HG03521 (cell line): Measurements from ENCODE around the gene DDI1.
A peak's percentile ranks its signal among the peaks of the same experiment; 100 is the strongest.
"Not testable (repeated sequence)": the region's sequence is repeated elsewhere in the genome, so short reads cannot be mapped to it uniquely, and the experiment has no call there.

Experiments used
- ATAC-seq: cut with Tn5 transposase; IDR thresholded peaks from one replicate; pipeline ENCODE4 v1.9.1; 2021; ENCODE audit warnings: mild to moderate bottlenecking, moderate library complexity; ENCODE audit not compliant: unreplicated experiment

The DDI1 gene

GRCh38 chr11:104036995-104037394 is 555 bp downstream of the DDI1 start:
- ATAC-seq: no peak

DNA sequence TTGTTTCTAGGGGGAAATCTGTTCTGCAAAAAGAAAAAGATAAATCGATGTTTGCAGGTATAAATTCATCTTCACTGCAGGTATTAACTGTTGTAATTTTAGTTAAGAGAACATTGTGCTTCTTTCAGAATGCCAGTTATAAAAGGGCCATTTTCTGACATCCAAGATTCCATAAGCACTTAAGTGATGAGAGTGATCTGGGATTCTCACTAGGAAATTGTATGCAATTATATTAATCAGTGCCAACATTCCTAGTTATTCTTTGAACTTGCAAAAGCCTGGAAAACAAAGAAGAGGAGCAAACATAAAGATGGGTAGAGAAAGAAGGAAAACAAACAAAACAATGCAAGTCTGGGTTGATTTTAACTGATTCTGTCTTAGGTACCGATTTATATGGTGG is 5.4 kb downstream of the DDI1 start:
- ATAC-seq: no peak

- ATAC-seq: no peak
Measured at GRCh38 chr11:104043142-104043541, 6.7 kb downstream of the DDI1 start.

- no peak for ATAC-seq
Measured at GRCh38 chr11:104043678-104044239, 7.3 kb downstream of the DDI1 start.

DNA sequence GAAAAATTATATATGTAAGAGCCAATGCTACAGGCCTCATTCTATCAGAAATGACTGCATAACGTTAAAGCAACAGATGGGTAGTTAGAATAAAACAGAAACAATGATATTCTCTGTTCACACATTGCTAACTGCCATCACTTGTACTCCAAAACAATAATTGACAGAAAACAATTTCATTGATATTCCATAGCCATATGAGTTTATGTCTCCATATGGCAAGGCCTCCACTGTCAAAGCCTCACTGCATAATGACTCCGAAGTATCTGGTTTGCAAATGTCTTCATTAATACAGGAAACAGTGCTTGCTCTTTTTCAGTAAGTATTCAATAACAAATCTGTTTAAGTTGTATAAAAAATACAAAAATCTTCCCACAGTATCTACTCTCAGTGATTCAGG is 9.9 kb downstream of the DDI1 start:
- no peak for ATAC-seq

DNA sequence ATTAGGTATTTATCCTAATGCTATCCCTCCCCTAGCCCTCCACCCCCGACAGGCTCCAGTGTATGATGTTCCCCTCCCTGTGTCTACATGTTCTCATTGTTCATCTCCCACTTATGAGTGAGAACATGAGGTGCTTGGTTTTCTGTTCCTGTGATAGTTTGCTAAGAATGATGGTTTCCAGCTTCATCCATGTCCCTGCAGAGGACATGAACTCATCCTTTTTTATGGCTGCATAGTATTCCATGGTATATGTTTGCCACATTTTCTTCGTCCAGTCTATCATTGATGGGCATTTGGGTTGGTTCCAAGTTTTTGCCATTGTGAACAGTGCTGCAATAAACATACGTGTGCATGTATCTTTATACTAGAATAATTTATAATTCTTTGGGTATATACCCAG is 10.4 kb downstream of the DDI1 start:
- not testable (repeated sequence) for ATAC-seq

DNA sequence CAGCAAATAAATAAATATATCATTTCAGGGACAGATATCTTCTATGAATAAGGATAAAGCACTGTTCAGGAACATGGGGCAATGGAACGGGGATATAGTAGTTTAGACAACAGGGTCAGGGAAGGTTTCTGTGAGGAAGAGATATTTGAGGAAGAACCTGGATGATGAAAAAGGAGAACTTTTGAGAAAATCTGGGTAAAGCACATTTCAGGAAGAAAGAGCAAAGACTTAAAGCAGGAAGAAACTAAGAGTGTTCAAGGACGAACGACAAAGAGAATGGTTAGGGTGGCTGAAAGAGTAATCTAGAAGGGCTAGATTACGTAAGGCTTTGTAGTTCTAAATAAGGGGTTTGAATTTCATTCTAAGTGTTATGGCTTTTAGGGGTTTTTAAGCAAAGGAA is 12.7 kb downstream of the DDI1 start:
- ATAC-seq: no peak

- no peak for ATAC-seq
Measured at GRCh38 chr11:104051778-104052177, 15.3 kb downstream of the DDI1 start.

- no peak for ATAC-seq
Measured at GRCh38 chr11:104053743-104054478, 17.5 kb downstream of the DDI1 start.

GRCh38 chr11:104054911-104055529 is 18.6 kb downstream of the DDI1 start:
- no peak for ATAC-seq

- ATAC-seq: no peak
Measured at GRCh38 chr11:104055596-104055995, 19.2 kb downstream of the DDI1 start.

- ATAC-seq: no peak
Measured at GRCh38 chr11:104057908-104058307, 21.5 kb downstream of the DDI1 start.

- ATAC-seq: no peak
Measured at GRCh38 chr11:104058680-104059079, 22.2 kb downstream of the DDI1 start.

- no peak for ATAC-seq
Measured at GRCh38 chr11:104060004-104060794, 23.8 kb downstream of the DDI1 start.

DNA sequence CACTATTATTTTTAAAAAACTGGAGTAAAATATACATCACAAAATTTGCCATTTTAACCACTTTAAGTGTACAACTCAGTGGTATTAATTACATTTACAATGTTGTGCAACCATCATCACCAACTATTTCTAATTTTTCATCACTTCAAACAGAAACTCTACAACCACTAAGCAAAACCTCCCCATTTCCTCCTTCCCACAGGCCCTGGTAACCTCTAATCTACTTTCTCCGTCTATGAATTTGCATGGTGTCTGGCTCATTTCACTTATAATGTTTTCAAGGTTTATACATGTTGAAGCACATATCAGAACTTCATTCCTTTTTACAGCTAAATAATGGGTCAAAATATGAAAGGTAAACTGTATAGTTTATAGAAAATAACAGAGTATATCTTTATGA is 24.4 kb downstream of the DDI1 start:
- no peak for ATAC-seq

GRCh38 chr11:104061853-104062521 is 25.5 kb downstream of the DDI1 start:
- no peak for ATAC-seq

DNA sequence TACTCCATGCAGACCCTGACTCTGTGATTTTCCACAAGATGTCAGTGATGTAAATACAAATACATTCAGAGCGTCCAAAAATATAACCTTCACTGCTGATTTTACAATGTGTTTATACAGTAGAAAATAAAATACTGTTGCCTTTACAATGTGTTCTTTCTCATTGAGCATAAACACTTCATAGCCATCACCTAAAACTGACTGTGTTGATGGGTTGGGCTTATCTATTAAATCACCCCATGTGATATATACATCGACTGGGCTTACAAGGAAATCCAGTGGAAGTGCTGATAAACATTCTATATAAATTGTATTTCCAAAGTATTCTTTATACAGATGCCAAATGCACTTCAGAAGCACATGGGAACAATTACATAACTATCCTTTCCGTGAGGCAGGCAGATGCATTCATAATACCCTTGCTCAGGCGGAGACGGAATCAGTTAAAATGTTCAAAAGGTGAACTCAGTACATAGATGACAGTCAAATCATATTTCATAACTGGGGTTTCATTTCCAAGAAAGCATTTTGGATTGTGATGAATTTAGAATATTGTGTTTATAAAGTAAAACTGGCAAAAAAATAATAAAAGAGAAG is 27.7 kb downstream of the DDI1 start:
- no peak for ATAC-seq

- no peak for ATAC-seq
Measured at GRCh38 chr11:104067534-104067933, 31.1 kb downstream of the DDI1 start.

DNA sequence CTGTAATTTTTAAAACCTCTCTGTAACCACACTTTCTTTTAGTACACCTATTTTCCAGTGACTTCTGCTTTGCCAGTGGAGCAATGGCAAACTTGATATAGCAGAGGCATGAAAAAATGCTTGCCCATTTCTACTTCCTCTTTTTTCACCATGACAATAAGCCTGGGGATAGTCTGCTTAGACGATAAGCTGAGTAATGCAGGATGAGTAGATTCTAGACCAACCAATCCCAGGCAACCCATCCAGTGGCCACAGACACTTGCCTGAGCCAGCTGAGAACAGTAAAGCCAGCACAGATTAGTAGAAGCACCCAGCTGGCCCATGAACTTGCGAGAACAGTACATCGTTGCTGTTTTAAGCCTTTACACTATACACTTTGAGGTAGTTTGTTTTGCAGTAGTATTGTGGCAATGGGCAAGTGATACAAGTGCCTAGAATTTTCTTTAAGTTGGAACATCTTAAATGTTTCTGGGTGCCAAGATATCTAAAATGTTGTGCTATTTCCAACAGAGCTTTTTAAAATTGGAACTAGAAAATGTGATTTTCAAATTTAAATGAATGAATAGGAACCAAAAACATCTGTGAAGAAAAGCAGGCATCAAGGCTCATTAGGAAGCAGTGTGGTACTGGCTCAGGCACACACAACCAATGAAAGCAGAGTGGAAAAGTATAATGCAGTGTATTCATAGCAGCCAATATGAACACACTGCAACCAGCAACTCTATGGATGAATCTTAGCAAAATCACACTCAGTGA is 37.7 kb downstream of the DDI1 start:
- peak; percentile 68 for ATAC-seq

DNA sequence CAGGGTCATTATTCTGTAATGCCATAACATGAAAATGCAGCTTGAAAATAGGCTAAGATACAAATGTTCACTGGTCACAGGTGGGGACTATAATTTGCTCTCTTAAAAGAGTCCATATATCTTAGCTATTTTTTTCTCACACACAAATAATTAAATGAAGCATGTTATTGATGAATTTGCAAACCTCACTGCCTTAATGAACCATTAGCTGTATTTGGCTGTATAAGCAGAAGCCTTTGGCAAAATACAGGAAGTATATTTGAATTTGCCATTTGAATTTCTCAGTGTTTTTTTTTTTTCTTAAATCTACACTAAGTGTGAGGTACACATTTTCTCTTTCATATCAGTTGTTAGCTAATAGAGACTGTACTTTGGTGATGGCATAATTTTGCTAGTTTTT is 38.7 kb downstream of the DDI1 start:
- no peak for ATAC-seq
